Left lobe of liver (tissue), 2 donors: Measurements from ENCODE around the gene SEH1L. TPM values are rescaled to one million over a fixed set of nuclear protein-coding genes. Genes with fewer than 3 reads are reported as not detected.
"Not testable (repeated sequence)": the region's sequence is repeated elsewhere in the genome, so short reads cannot be mapped to it uniquely, and the experiment has no call there.

ENCODE experiments used
- ATAC-seq: fragments of 200-7000 bp; cut with Tn5 transposase; one replicate; pipeline ENCODE4 v1.9.1; 2020; ENCODE audit warnings: mild to moderate bottlenecking, moderate library complexity
- DNase-seq: peaks from one replicate; pipeline ENCODE4 v3.0.0-alpha.2; 2020; ENCODE audit warnings: low spot score
- total RNA-seq: library from RNA; stranded (reverse); gene quantifications from one replicate; pipeline ENCODE4 v1.2.1, GENCODE V29; 2021
- donor health status: DM: no; HTN: no; CAD: no; lungs with moderate emphysema.
- donor health status: DM: no; HTN: yes; CAD: no.

SEH1L gene
- total RNA-seq, result 18.7 TPM

- ATAC-seq, result peak; percentile 90
Observed at GRCh38 chr18:12947285-12948049, at the start of gene SEH1L. SEH1L (plus strand) TSS chr18:12948011; CDS start chr18:12948122, 111 bp downstream.

GRCh38 chr18:12901208-12901607 is 46.6 kb upstream of the SEH1L start:
- not testable (repeated sequence) for DNase-seq, ATAC-seq

More at GRCh38 chr18:12947285-12948049, at the start of gene SEH1L:
- DNase-seq, result peak; percentile 99

- ATAC-seq (peak; percentile 35), DNase-seq (no peak)
Observed at GRCh38 chr18:12904012-12904516, 43.7 kb upstream of the SEH1L start.

GRCh38 chr18:12906119-12906518 is 41.7 kb upstream of the SEH1L start:
- ATAC-seq (no peak), DNase-seq (no peak)

- ATAC-seq (no peak), DNase-seq (no peak)
Observed at GRCh38 chr18:12906773-12907172, 41.0 kb upstream of the SEH1L start.

GRCh38 chr18:12907258-12907925 is 40.4 kb upstream of the SEH1L start:
- ATAC-seq, result no peak
- no peak for DNase-seq

GRCh38 chr18:12908706-12909105 is 39.1 kb upstream of the SEH1L start:
- DNase-seq (no peak), ATAC-seq (no peak)

- no peak for DNase-seq
- ATAC-seq, result peak; percentile 51
Observed at GRCh38 chr18:12911025-12911928, 36.5 kb upstream of the SEH1L start.

GRCh38 chr18:12911929-12912703 is 35.7 kb upstream of the SEH1L start:
- no peak for DNase-seq
- ATAC-seq, result no peak

GRCh38 chr18:12921178-12921577 is 26.6 kb upstream of the SEH1L start:
- ATAC-seq (no peak), DNase-seq (no peak)

GRCh38 chr18:12922266-12922665 is 25.5 kb upstream of the SEH1L start:
- no peak for DNase-seq
- ATAC-seq, result no peak

- DNase-seq (no peak), ATAC-seq (no peak)
Observed at GRCh38 chr18:12924616-12925015, 23.2 kb upstream of the SEH1L start.

GRCh38 chr18:12928206-12928605 is 19.6 kb upstream of the SEH1L start:
- ATAC-seq (no peak), DNase-seq (no peak)

GRCh38 chr18:12928641-12929040 is 19.2 kb upstream of the SEH1L start:
- ATAC-seq, result no peak
- DNase-seq, result no peak

- no peak for ATAC-seq
- no peak for DNase-seq
Observed at GRCh38 chr18:12929477-12930083, 18.2 kb upstream of the SEH1L start.

GRCh38 chr18:12930376-12930775 is 17.4 kb upstream of the SEH1L start:
- DNase-seq, result no peak
- ATAC-seq, result no peak

GRCh38 chr18:12930908-12931307 is 16.9 kb upstream of the SEH1L start:
- ATAC-seq, result no peak
- DNase-seq, result no peak

GRCh38 chr18:12933327-12933726 is 14.5 kb upstream of the SEH1L start:
- no peak for DNase-seq
- ATAC-seq, result no peak

GRCh38 chr18:12934454-12935071 is 13.2 kb upstream of the SEH1L start:
- DNase-seq (peak; percentile 76), ATAC-seq (peak; percentile 98)
